Loucy (cell line): Measurements from ENCODE around the gene KANK2.

ENCODE experiments used
- H2AFZ ChIP-seq: fragments of 200-600 bp; sonication (generic); 2 replicates; pipeline ENCODE4 v1.6.0; 2016; ENCODE audit warnings: antibody characterized with exemption, mild to moderate bottlenecking, low read length, moderate library complexity
- H3F3A ChIP-seq: fragments of 200-600 bp; 2 replicates; pipeline ENCODE4 v1.6.0; 2016; ENCODE audit warnings: antibody characterized with exemption, low read depth, mild to moderate bottlenecking
- H3K27me3 ChIP-seq: fragments of 200-600 bp; sonication (generic); 2 replicates; pipeline ENCODE4 v1.6.1; 2014; ENCODE audit warnings: low read length, mild to moderate bottlenecking; ENCODE audit not compliant: insufficient read depth, poor library complexity, severe bottlenecking
- H3K36me3 ChIP-seq: fragments of 200-600 bp; sonication (generic); 2 replicates; pipeline ENCODE4 v1.6.1; 2016; ENCODE audit warnings: low read length; ENCODE audit not compliant: insufficient read depth
- H3K4me1 ChIP-seq: fragments of 200-600 bp; sonication (generic); 2 replicates; pipeline ENCODE4 v1.5.1; 2014; ENCODE audit warnings: low read length, mild to moderate bottlenecking; ENCODE audit not compliant: insufficient read depth, poor library complexity, severe bottlenecking
- H3K4me2 ChIP-seq: fragments of 200-600 bp; sonication (generic); 2 replicates; pipeline ENCODE4 v1.6.0; 2014; ENCODE audit warnings: antibody characterized with exemption, low read length, low read depth, mild to moderate bottlenecking; ENCODE audit not compliant: poor library complexity, severe bottlenecking
- H3K4me3 ChIP-seq: fragments of 200-600 bp; sonication (generic); 2 replicates; pipeline ENCODE4 v1.5.1; 2014; ENCODE audit warnings: low read length, mild to moderate bottlenecking, mixed read lengths; ENCODE audit not compliant: poor library complexity, severe bottlenecking
- H3K79me2 ChIP-seq: fragments of 200-600 bp; sonication (generic); 2 replicates; pipeline ENCODE4 v1.6.1; 2014; ENCODE audit warnings: low read length; ENCODE audit not compliant: insufficient read depth
- H3K9ac ChIP-seq: fragments of 200-600 bp; sonication (generic); 2 replicates; pipeline ENCODE4 v1.6.0; 2014; ENCODE audit warnings: mild to moderate bottlenecking, low read depth, low read length, moderate library complexity; ENCODE audit not compliant: poor library complexity, severe bottlenecking
- H3K9me2 ChIP-seq: fragments of 200-600 bp; sonication (generic); replicated peaks from 2 replicates; pipeline ENCODE4 v1.6.1; 2016; ENCODE audit warnings: low read depth, low read length, mixed read lengths
- H3K9me3 ChIP-seq: fragments of 200-600 bp; sonication (generic); 2 replicates; pipeline ENCODE4 v1.6.1; 2014; ENCODE audit warnings: mild to moderate bottlenecking, antibody characterized with exemption, low read length, low read depth; ENCODE audit not compliant: insufficient read depth
- H4K20me1 ChIP-seq: fragments of 200-600 bp; sonication (generic); 2 replicates; pipeline ENCODE4 v1.6.0; 2014; ENCODE audit warnings: antibody characterized with exemption, low read length, mild to moderate bottlenecking; ENCODE audit not compliant: insufficient read depth, poor library complexity, severe bottlenecking
- CTCF ChIP-seq: fragments of 200-600 bp; sonication (generic); conservative IDR thresholded peaks from 2 replicates; pipeline ENCODE4 v1.5.1; 2014; ENCODE audit warnings: mild to moderate bottlenecking, antibody characterized with exemption, low read length
- EZH2phosphoT487 ChIP-seq: fragments of 200-600 bp; IDR thresholded peaks from 2 replicates; pipeline ENCODE4 v1.6.1; 2018; ENCODE audit warnings: antibody characterized with exemption, mild to moderate bottlenecking, moderate library complexity, borderline replicate concordance

The KANK2 gene

GRCh38 chr19:11115042-11115441, 82.3 kb downstream of the KANK2 start:
- Histone ChIP-seq H2AFZ (no peak overlapping the region), H3K36me3 (peaks cover 94% of the 10 kb centered on the region), H3K4me3 (no peak overlapping the region), H3F3A (no peaks in the 10 kb centered on the region), H3K4me1 (no peaks in the 10 kb centered on the region), H3K9me2 (no peaks in the 10 kb centered on the region), H3K27me3 (no peaks in the 10 kb centered on the region), H3K9ac (no peak overlapping the region), H3K4me2 (no peak overlapping the region), H4K20me1 (peaks cover 39% of the 10 kb centered on the region), H3K79me2 (no peaks in the 10 kb centered on the region), H3K9me3 (no peaks in the 10 kb centered on the region)
- no peak for TF ChIP-seq EZH2phosphoT487
- no peak for TF ChIP-seq CTCF
